Prostate gland (tissue), 2 donors: ENCODE measurements around the gene TLL1. TPM values are rescaled to one million over a fixed set of nuclear protein-coding genes. Genes with fewer than 3 reads are reported as not detected.

ENCODE experiments used
- DNase-seq: peaks from one replicate; pipeline ENCODE4 v3.0.0-alpha.2; 2019; ENCODE audit warnings: low spot score
- H3K27ac ChIP-seq, 2 donors: fragments of 200-600 bp; sonication (generic); 2 replicates each; pipeline ENCODE4 v1.5.1; 2017 to 2019
- H3K27me3 ChIP-seq: fragments of 200-600 bp; sonication (generic); replicated peaks from 2 replicates; pipeline ENCODE4 v1.5.1; 2019; ENCODE audit not compliant: insufficient read depth
- H3K36me3 ChIP-seq, 2 donors: fragments of 200-600 bp; sonication (generic); 1 replicate in 1 of 2; 2 replicates in 1 of 2; pipeline versions ENCODE4 v1.5.1 to v1.8.1; 2017 to 2019
- H3K4me1 ChIP-seq: fragments of 200-600 bp; sonication (generic); replicated peaks from 2 replicates; pipeline ENCODE4 v1.5.1; 2019
- H3K4me3 ChIP-seq, 2 donors: fragments of 200-600 bp; sonication (generic); 2 replicates each; pipeline ENCODE4 v1.5.1; 2017 to 2019
- H3K9me3 ChIP-seq: fragments of 200-600 bp; sonication (generic); 2 replicates; pipeline ENCODE4 v1.5.1; 2017
- CTCF ChIP-seq, 4 experiments: fragments of 200-600 bp in 2 of 4; fragments of 450-650 bp in 2 of 4; sonication (generic) in 2 of 4; IDR thresholded peaks; 1 replicate in 3 of 4; 2 replicates in 1 of 4; pipeline ENCODE4 v1.5.1; 2016 to 2019; ENCODE audit warnings: antibody characterized with exemption in 4 of 4, mild to moderate bottlenecking in 2 of 4, moderate library complexity in 2 of 4
- POLR2A ChIP-seq: fragments of 450-650 bp; IDR thresholded peaks from one replicate; pipeline ENCODE4 v1.6.1; 2016; ENCODE audit warnings: antibody characterized with exemption, mild to moderate bottlenecking
- POLR2AphosphoS5 ChIP-seq: sonication (generic); formaldehyde crosslinking; IDR thresholded peaks from one replicate; pipeline ENCODE4 v1.6.1; 2017; ENCODE audit warnings: antibody characterized with exemption
- WGBS: methylation state at CpG from one replicate; pipeline ENCODE4 v1.1.5; 2018; 5-methylcytosine and 5-hydroxymethylcytosine counted together
- intact Hi-C: fragments of 100-400 bp; cut with DNase I; formaldehyde crosslinking; loops from one replicate; pipeline ENCODE4 v1.14.2; 2022
- total RNA-seq, 2 donors: library from RNA; depleted of rRNA; stranded (reverse); fragments of >200 nt; gene quantifications; one replicate each; pipeline ENCODE4 v1.1.0, GENCODE V29; 2016

TLL1 gene
- 1 to 10 TPM; 1.5 to 4.1 TPM for total RNA-seq

DNA sequence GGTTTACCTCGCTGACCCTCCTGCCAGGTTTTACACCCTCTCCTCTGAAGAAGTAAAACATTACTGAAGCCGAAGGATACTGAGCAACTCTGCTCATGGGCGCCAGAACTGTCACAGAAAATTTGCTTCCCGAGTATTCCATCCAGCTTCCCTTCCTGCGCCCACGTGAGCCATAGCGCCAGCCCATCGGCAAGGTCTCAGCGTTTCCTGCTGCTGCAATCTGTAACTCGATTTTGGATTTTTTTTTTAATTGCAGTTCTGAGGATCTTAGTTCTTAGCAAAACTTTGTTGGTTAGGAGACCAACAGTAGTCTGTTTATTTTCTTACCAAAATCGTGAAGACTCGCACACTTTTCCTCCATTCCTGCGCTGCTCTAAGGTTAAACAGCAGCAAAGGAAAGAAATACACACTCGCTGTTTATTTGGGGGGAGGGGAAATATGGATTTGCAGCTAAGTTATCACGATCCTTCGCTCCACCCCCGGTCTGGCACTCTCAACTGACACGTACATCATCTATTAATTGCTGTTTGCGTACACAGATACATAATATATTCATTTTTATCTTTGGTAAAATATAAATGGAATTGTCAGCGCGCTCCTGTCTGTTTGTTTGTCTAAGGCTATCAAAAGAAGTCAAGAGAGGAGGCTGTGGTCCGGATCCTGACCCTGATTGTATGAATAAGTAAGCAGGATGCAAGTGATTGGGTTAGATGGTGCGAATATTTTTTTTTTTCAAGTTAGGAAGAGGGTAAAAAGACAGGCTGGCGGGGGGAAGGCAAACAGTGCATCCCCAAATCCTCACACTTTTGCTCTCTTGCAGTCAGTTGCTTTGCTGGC, at the start of gene TLL1:
Gene TLL1, plus strand, starts transcription at position 777 of the 837 bp plus-strand sequence. CDS start 668 bp downstream, outside the sequence.
- Histone ChIP-seq H3K9me3 (no peaks in the 10 kb centered on the region), H3K27ac (peak within 1 kb of the TSS in 1 of 2 donors; percentile 38), H3K4me1 (no peaks in the 10 kb centered on the region), H3K27me3 (no peaks in the 10 kb centered on the region), H3K36me3 (no peaks in the 10 kb centered on the region), H3K4me3 (peak within 1 kb of the TSS; percentile 30 to 38)
- intact Hi-C loops = no loop called here
- peak; percentile 5 for DNase-seq
- 2% methylated on average over 24 of the region's 24 CpGs for WGBS
- TF ChIP-seq POLR2A (no peak), CTCF (IDR thresholded peaks at IDR 0.05) (no peak), POLR2AphosphoS5 (no peak)

GRCh38 chr4:165826166-165826565, 46.9 kb upstream of the TLL1 start:
- H3K9me3 ChIP-seq = no peaks in the 10 kb centered on the region
- H3K27me3 ChIP-seq = no peaks in the 10 kb centered on the region
- no peak overlapping the region for H3K27ac ChIP-seq
- H3K36me3 ChIP-seq = no peaks in the 10 kb centered on the region
- no peaks in the 10 kb centered on the region for H3K4me1 ChIP-seq
- no peak overlapping the region for H3K4me3 ChIP-seq
- DNase-seq = no peak
- intact Hi-C loops = no loop called here
- WGBS = 90% methylated on average over 1 of the region's 1 CpG
- TF ChIP-seq POLR2AphosphoS5 = no peak
- no peak for TF ChIP-seq POLR2A
- no peak for TF ChIP-seq CTCF (IDR thresholded peaks at IDR 0.05)

DNA sequence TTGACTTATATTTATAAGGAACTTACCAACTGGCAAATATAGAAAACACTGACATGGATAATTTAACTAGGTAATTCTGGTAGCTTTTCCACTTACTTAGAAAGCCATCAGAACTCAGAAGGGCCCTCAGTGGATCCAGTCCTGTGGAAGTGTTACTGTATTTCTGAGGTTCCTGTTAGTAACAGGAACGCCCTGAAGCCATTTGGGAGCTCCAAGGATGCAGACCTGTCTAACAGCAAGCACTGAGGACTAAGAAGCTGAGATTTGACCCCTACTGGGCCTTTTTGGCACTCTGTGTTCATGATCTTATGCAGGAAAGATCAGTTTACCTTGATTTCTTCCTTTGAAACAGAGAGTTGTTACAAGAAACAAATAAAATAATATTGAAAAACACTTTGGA, 46.0 kb upstream of the TLL1 start:
- no peak for DNase-seq
- Histone ChIP-seq H3K4me3 (no peak overlapping the region), H3K4me1 (no peaks in the 10 kb centered on the region), H3K36me3 (no peaks in the 10 kb centered on the region), H3K9me3 (no peaks in the 10 kb centered on the region), H3K27ac (no peak overlapping the region), H3K27me3 (no peaks in the 10 kb centered on the region)
- intact Hi-C loops = no loop called here
- TF ChIP-seq POLR2A (no peak), CTCF (IDR thresholded peaks at IDR 0.05) (no peak), POLR2AphosphoS5 (no peak)
- 86% methylated on average over 1 of the region's 1 CpG for WGBS

GRCh38 chr4:165828928-165829327, 44.1 kb upstream of the TLL1 start:
- DNase-seq = no peak
- TF ChIP-seq CTCF (IDR thresholded peaks at IDR 0.05) = no peak
- no peak for TF ChIP-seq POLR2A
- TF ChIP-seq POLR2AphosphoS5 = no peak
- 21% methylated on average over 2 of the region's 2 CpGs for WGBS
- no peak overlapping the region for H3K27ac ChIP-seq
- H3K4me1 ChIP-seq = no peaks in the 10 kb centered on the region
- no peak overlapping the region for H3K4me3 ChIP-seq
- H3K9me3 ChIP-seq = no peaks in the 10 kb centered on the region
- no peaks in the 10 kb centered on the region for H3K36me3 ChIP-seq
- intact Hi-C loops = no loop called here
- no peaks in the 10 kb centered on the region for H3K27me3 ChIP-seq

GRCh38 chr4:165834116-165834515, 38.9 kb upstream of the TLL1 start:
- DNase-seq = no peak
- no peak overlapping the region for H3K4me3 ChIP-seq
- no peak for TF ChIP-seq POLR2A
- TF ChIP-seq POLR2AphosphoS5 = no peak
- intact Hi-C loops = no loop called here
- no peaks in the 10 kb centered on the region for H3K9me3 ChIP-seq
- H3K4me1 ChIP-seq = no peaks in the 10 kb centered on the region
- H3K27ac ChIP-seq = no peak overlapping the region
- WGBS = 93% methylated on average over 2 of the region's 2 CpGs
- H3K27me3 ChIP-seq = no peaks in the 10 kb centered on the region
- no peaks in the 10 kb centered on the region for H3K36me3 ChIP-seq
